ENCODE results near the gene CR1. TPM values are rescaled to one million over a fixed set of nuclear protein-coding genes. Genes with fewer than 3 reads are reported as not detected.
"Not testable (repeated sequence)": the region's sequence is repeated elsewhere in the genome, so short reads cannot be mapped to it uniquely, and the experiment has no call there.

The CR1 gene
- total RNA-seq, 4 donors from 2014 or later, result 6.7 to 27.6 (median 8.8) TPM

DNA sequence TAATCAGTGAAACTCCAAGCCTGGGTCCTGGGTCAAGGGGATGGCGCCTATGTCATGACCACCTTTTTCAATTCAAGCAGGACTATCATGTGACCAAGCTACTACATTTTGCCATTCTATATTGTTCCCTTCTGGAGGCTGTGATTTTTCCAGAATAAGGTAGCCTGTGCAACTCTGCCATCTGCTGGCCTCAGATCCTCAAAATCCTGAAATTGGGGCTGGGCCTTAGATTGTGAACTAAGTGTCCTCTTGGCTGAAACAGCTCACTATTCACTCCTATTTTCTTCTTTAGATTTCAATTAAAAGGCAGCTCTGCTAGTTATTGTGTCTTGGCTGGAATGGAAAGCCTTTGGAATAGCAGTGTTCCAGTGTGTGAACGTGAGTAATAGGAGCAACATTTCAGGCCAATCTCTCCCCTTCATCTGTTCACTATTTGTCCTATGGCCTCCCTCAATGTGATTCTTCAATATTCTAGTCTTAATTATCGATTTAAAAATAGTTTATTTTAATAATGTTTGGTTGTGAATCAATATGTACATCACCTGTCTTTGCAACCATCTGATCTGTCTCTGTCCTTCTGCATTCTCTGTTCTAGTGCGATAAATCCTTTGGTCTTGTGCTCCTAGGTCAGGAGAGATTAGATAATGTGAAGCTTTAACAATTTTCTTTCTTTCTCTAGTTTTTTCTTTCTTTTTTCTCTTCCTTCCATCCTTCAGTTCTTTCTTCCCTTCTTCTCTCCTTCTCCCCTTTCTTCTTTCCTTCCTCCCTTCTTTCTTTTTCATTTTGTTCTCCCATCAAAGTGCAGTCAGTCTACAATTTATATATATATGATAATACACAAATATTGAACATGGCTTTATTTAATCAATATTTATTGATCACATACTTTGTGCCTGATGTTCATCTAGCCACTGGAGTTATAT lies 69.8 kb downstream of the CR1 start:
- Histone ChIP-seq H3K36me3 (peaks cover 0 to 4% (median 0%) of the 10 kb centered on the region in 3 donors), H3K9me3 (no peaks in the 10 kb centered on the region), H3K4me1 (no peaks in the 10 kb centered on the region), H3K27me3 (no peaks in the 10 kb centered on the region), H3K27ac (no peak overlapping the region), H3K4me3 (no peak overlapping the region)
- 59 to 67% methylated on average over 3 to 4 of the region's 4 CpGs for WGBS, 2 donors
- DNase-seq (ENCODE audit: low spot score in 2 of 2), result no peak
- TF ChIP-seq EP300 (IDR thresholded peaks at IDR 0.05), result no peak
- TF ChIP-seq POLR2A (IDR thresholded peaks at IDR 0.05), result no peak
- TF ChIP-seq, protein P1, sequence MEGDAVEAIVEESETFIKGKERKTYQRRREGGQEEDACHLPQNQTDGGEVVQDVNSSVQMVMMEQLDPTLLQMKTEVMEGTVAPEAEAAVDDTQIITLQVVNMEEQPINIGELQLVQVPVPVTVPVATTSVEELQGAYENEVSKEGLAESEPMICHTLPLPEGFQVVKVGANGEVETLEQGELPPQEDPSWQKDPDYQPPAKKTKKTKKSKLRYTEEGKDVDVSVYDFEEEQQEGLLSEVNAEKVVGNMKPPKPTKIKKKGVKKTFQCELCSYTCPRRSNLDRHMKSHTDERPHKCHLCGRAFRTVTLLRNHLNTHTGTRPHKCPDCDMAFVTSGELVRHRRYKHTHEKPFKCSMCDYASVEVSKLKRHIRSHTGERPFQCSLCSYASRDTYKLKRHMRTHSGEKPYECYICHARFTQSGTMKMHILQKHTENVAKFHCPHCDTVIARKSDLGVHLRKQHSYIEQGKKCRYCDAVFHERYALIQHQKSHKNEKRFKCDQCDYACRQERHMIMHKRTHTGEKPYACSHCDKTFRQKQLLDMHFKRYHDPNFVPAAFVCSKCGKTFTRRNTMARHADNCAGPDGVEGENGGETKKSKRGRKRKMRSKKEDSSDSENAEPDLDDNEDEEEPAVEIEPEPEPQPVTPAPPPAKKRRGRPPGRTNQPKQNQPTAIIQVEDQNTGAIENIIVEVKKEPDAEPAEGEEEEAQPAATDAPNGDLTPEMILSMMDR (IDR thresholded peaks at IDR 0.05), result peak in 3 of 5 experiments; percentile 6 to 46 (median 37)

DNA sequence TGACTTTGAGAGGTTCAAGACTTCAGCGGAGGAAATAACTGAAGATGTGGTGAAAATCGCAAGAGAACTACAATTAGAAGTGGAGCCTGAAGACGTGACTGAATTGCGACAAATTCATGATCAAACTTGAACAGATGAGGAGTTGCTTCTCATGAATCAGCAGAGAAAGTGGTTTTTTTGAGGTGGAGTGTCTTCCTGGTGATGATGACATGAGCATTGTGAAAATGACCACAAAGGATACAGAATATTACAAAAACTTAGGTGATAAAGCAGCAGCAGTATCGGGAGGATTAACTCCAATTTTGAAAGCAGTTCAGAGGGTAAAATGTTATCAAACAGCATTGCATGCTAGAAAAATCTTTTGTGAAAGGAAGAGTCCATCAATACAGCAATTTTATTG lies 76.0 kb downstream of the CR1 start:
- not testable (repeated sequence) for H3K4me3 ChIP-seq; H3K27me3 ChIP-seq; H3K27ac ChIP-seq; H3K9me3 ChIP-seq; H3K4me1 ChIP-seq; H3K36me3 ChIP-seq; DNase-seq (ENCODE audit: low spot score in 2 of 2)
- no CpG with 5 or more reads among the region's 5 CpGs for WGBS, 2 donors

DNA sequence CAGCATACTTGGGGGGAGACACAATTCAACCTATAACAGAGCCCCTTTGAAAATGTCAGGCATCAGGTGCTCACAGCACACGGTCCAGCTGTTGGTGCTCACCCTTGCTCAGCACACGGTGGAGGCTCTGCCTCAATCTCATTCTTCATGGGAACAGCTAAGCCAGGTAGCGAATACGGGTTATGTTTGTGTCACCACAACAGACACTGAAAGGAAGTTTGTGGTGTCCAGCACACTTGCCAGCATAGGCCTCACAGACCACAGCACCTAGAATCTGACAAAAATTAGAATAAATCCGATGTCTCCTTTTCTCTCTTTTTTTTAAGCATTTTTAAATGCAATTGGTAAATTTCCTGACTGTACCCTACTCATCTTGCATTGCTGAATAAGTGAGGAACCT lies 77.1 kb downstream of the CR1 start:
- not testable (repeated sequence) for H3K4me3 ChIP-seq; H3K4me1 ChIP-seq; H3K9me3 ChIP-seq; H3K27me3 ChIP-seq; H3K36me3 ChIP-seq; H3K27ac ChIP-seq; DNase-seq (ENCODE audit: low spot score in 2 of 2)
- 78 to 84% methylated on average over 5 of the region's 5 CpGs for WGBS, 2 donors

DNA sequence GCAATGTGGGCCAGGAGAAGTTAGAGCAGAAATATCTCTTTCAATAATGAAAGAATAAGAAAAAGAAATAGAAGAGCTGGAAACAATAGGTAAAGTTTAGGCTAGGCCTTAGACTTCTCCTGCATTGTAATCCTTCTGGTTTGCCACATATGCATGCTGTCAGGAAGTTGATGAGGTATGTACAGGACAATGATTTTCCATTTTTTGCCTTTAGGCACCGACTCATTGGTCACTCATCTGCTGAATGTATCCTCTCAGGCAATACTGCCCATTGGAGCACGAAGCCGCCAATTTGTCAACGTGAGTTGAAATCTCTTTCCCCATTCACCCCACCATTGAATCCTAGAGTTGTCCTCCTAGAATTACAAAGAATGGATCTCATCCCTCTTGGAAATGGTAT lies 79.4 kb downstream of the CR1 start:
- not testable (repeated sequence) for H3K27ac ChIP-seq; H3K4me1 ChIP-seq; H3K9me3 ChIP-seq; DNase-seq (ENCODE audit: low spot score in 2 of 2); H3K36me3 ChIP-seq; H3K27me3 ChIP-seq; H3K4me3 ChIP-seq
- WGBS, 2 donors, result 92 to 93% methylated on average over 4 of the region's 4 CpGs

DNA sequence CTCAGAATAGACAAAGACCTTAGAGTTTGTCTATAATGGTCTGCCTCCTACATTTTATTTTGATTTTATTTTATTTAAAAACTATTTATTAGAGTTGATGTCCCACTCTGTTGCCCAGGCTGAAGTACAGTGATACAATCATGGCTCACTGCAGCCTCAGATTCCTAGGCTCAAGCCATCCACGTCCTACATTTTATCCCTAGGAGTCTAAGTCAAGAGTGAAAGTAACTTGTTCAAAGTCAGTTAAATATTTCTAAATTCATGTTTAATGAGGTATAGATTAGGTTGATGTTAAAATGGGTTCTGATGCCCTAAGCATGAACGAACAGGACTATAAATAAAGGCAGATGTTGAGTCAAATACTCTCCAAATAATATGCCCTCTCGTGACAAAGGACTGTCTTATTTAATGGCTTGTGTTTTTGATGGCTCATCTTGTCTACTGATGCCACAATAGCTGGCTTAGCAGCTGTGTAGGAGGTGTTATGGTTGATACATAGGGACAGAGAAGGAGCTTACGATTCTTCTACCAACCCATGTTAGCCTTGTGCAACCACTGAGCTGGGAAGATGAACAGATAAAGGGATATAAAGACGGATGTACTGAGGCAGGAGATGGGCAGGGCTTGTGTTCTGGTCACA lies 83.0 kb downstream of the CR1 start:
- H3K9me3 ChIP-seq, result no peaks in the 10 kb centered on the region
- H3K4me1 ChIP-seq, result peaks cover 0 to 5% (median 0%) of the 10 kb centered on the region in 4 donors
- no peaks in the 10 kb centered on the region for H3K36me3 ChIP-seq
- DNase-seq (ENCODE audit: low spot score in 2 of 2), result no peak
- TF ChIP-seq, protein P1 (IDR thresholded peaks at IDR 0.05), result no peak
- TF ChIP-seq POLR2A (IDR thresholded peaks at IDR 0.05) (no peak), EP300 (IDR thresholded peaks at IDR 0.05) (no peak)
- H3K4me3 ChIP-seq, result no peak overlapping the region
- WGBS, 2 donors, result 49 to 56% methylated on average over 5 of the region's 5 CpGs
- H3K27me3 ChIP-seq, result no peaks in the 10 kb centered on the region
- H3K27ac ChIP-seq, result no peak overlapping the region

DNA sequence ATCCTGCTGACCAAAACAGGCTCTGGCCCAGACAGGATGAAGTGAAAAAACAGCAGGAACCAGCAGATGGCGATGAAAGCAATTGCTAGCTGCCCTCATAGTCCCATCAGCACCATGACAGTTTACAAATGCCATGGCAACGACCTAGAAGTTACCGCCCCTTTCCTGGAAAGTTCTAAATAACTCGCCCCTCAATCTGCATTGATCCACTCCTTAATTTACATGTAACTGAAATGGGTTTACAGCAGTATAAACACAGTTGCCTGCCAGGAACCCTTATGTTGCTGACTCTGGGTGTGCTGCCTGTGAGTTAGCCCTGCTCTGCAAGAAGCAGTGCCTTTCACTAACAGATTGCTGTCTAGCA lies 83.5 kb downstream of the CR1 start:
- Histone ChIP-seq H3K4me3 (no peak overlapping the region), H3K36me3 (no peaks in the 10 kb centered on the region), H3K9me3 (no peaks in the 10 kb centered on the region), H3K4me1 (peaks cover 0 to 5% (median 0%) of the 10 kb centered on the region in 4 donors), H3K27ac (no peak overlapping the region), H3K27me3 (no peaks in the 10 kb centered on the region)
- no peak for TF ChIP-seq POLR2A (IDR thresholded peaks at IDR 0.05)
- TF ChIP-seq, protein P1 (IDR thresholded peaks at IDR 0.05), result peak; percentile 27 to 56 (median 46)
- TF ChIP-seq EP300 (IDR thresholded peaks at IDR 0.05), result no peak
- peak in 1 of 2 donors; percentile 27 for DNase-seq (ENCODE audit: low spot score in 2 of 2)
- 7 to 15% methylated on average over 4 of the region's 4 CpGs for WGBS, 2 donors
